Heart left ventricle (tissue), 13 donors: Measurements from ENCODE around the gene RHD.
"Not testable (repeated sequence)": the region's sequence is repeated elsewhere in the genome, so short reads cannot be mapped to it uniquely, and the experiment has no call there.

Experiments
- POLR2A ChIP-seq, 2 donors: fragments of 450-650 bp; IDR thresholded peaks; one replicate each; pipeline ENCODE4 v1.6.1; 2017; ENCODE audit warnings: antibody characterized with exemption in 2 of 2, mild to moderate bottlenecking in 2 of 2, moderate library complexity in 2 of 2
- TF ChIP-seq, protein P1 (sequence below), 12 donors: fragments of 200-600 bp; sonication (generic) in 4 of 12; IDR thresholded peaks; one replicate each; pipeline versions ENCODE4 v1.5.0 to v1.8.0; 2018 to 2022; ENCODE audit warnings: antibody characterized with exemption in 12 of 12, mild to moderate bottlenecking in 5 of 12
- donor health status: ischemic (EF 13 %, LVEDD 7.1; RV severe dilation, severe dysfunction).
- donor health status: DM: no; HTN: yes; CAD: no.
- donor health status: DM: no; HTN: no; CAD: no.
- donor health status: ischemic (EF 25% LVEDD 6.9; RV normal size, moderate dysfunction).
- donor health status: ischemic (EF 25% LVEDD 5.7; RV mildly dilated, moderate dysfunction).
- donor health status: ischemic (EF 35%, LVEDD 5.7; RV mildly dilated, moderate dysfunction).
- donor health status: nonischemic (EF 11% LVEDD 7.7; RV severe dilation, severe dysfunction).
- donor health status: DM: yes; HTN: yes; CAD: no.
- donor health status: PGD.
- donor health status: ischemic (EF 29% LVEDD 5.4; RV normal size, mild dysfunction).
- donor health status: nonischemic (EF 23%, LVEDD 6.1; RV moderate dilation, normal function).

- TF ChIP-seq, protein P1, sequence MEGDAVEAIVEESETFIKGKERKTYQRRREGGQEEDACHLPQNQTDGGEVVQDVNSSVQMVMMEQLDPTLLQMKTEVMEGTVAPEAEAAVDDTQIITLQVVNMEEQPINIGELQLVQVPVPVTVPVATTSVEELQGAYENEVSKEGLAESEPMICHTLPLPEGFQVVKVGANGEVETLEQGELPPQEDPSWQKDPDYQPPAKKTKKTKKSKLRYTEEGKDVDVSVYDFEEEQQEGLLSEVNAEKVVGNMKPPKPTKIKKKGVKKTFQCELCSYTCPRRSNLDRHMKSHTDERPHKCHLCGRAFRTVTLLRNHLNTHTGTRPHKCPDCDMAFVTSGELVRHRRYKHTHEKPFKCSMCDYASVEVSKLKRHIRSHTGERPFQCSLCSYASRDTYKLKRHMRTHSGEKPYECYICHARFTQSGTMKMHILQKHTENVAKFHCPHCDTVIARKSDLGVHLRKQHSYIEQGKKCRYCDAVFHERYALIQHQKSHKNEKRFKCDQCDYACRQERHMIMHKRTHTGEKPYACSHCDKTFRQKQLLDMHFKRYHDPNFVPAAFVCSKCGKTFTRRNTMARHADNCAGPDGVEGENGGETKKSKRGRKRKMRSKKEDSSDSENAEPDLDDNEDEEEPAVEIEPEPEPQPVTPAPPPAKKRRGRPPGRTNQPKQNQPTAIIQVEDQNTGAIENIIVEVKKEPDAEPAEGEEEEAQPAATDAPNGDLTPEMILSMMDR (IDR thresholded peaks at IDR 0.05): peak in 4 of 12 donors; percentile 7 to 33 (median 18)
- TF ChIP-seq POLR2A (IDR thresholded peaks at IDR 0.05): not testable (repeated sequence)
These were observed 64.6 kb downstream of the RHD start for GRCh38 chr1:25336922-25337354.
